A673 (cell line): ENCODE data around the gene INPP5E.

Experiments used
- CTCF ChIP-seq: fragments of 300-800, 200-600 bp; sonication (generic); conservative IDR thresholded peaks from 2 replicates; pipeline ENCODE4 v1.5.1; 2017; ENCODE audit warnings: low read depth, mild to moderate bottlenecking, antibody characterized with exemption, low read length, moderate library complexity, mixed read lengths
- EZH2 ChIP-seq: fragments of 200-600 bp; sonication (generic); IDR thresholded peaks from 2 replicates; pipeline ENCODE4 v1.6.1; 2017; ENCODE audit warnings: borderline replicate concordance, low read depth, mild to moderate bottlenecking, mixed read lengths, antibody characterized with exemption, low read length; ENCODE audit not compliant: poor library complexity, severe bottlenecking

GRCh38 chr9:136401173-136401922, 38.3 kb downstream of the INPP5E start:
- TF ChIP-seq EZH2, result no peak
- TF ChIP-seq CTCF, result no peak
